ENCODE results near the gene HNRNPA1.
"Not testable (repeated sequence)": the region's sequence is repeated elsewhere in the genome, so short reads cannot be mapped to it uniquely, and the experiment has no call there.

HNRNPA1 gene

DNA sequence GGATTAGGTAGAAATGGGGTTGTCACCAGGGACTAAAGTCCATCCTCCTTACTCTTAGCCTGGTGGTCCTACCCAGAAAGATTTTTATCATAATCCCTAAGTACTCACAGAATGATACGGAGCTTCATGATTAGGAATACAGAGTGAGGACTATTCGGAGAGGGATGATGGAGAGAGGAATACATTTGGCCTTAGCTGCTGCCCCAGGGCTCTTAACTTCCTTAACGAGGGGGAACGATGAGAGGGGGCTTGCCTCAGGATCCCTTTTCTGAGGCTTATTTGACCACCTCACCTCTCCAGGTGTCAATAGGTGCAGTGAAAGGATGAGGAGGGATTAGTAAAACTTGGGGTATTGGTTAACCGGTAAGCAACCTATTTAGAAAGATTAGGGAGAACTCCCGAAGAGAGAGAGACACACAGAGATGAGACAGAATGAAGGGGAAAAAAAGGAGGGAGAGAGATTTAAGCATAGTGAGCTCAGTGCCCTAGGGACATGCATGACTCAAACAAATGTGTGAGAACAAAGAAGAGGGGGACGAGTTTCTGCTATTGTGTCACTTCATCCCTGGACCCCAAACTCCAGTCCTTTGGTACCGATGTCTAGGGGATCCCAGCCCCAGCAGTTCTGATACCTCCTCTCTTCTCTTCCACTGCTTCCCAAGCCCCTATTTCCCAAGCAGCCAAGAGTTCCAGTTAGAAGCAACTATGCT is 19.1 kb downstream of the HNRNPA1 start:
- no peak for DNase-seq (ENCODE audit: low read depth)

DNA sequence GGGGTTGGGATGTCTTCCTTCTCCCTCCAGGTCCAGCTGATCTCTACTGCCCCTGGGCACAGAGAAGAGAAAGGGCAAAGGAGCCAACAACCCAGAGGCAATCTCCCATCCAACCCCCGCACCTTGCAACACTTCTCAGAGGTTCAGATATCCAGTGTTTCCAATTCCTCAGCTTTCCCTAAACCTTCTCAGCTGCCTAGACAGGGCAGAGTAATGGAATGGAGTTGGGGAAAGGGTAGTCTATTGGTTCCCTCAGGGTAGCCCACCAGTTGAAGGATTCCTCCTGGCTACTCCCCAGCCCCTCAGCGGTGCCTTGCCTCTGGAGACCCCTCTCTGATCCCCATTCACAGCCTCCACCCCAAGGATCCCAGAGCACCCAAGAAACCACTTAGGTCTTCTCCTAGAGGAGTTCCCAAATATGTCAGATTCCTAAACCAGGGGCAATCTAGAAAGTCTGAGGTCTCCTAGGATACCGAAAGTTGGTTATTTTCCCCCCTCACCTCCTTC is 19.8 kb downstream of the HNRNPA1 start:
- DNase-seq (ENCODE audit: low read depth): no peak

DNA sequence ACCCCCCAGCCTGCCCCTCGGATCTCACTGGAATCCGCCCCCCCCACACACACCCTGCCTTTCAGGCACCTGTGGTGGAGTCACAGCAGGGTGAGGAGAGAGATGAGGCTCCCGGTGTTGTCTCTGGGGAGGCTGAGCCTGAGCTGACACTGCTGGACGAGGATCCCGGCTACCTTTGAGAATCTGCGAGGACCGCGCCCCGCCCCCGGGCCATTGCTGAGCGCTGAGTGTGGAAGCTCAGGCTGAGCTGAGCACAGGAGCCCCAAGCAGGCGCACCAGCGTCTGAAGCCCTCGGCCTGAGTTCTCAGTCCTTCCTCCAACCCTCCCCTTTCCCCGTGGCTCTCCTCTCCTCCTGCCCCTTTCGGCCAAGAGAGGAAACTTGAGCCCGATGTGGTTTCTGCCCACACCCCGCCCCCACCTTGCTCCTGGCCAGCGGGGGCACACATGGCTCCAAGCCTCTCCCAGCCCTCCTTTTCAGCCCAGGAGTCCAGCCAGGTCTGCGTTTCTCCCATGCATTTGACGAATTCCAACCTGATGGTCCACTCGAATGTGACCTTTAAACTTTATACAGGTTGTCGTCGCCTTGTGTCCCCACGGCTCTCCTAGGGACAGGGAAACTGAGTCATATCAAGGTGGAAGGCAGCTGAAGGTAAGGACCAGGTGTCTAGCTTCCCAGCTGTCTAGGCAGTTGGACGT is 20.4 kb downstream of the HNRNPA1 start, which contains the start of gene NFE2:
TSS of gene NFE2 (minus strand) at position 284 of the 696 bp plus-strand sequence. CDS start 5,767 bp downstream, outside the sequence.
- DNase-seq (ENCODE audit: low read depth): no peak

GRCh38 chr12:54301428-54302048 is 21.0 kb downstream of the HNRNPA1 start:
- no peak for DNase-seq (ENCODE audit: low read depth)

DNA sequence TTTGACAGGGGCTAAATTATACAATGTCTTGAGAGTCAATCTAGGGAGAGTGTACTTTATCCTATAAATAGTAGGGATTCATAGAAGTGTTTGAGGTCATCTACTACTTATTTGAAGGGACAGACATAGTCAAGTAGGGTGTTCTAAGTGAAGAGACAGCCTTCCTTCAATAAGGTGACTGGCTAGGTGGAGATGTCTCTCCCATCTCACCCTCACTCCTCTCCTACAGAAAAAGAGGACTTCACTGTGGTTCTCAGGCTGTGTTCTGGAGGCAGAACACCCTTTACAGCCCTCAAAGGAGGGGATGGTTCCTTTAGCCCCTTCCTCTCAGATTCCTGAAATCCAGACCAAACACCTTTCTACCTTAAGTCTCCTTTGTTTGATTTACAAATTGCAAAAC is 23.1 kb downstream of the HNRNPA1 start:
- DNase-seq (ENCODE audit: low read depth): no peak

DNA sequence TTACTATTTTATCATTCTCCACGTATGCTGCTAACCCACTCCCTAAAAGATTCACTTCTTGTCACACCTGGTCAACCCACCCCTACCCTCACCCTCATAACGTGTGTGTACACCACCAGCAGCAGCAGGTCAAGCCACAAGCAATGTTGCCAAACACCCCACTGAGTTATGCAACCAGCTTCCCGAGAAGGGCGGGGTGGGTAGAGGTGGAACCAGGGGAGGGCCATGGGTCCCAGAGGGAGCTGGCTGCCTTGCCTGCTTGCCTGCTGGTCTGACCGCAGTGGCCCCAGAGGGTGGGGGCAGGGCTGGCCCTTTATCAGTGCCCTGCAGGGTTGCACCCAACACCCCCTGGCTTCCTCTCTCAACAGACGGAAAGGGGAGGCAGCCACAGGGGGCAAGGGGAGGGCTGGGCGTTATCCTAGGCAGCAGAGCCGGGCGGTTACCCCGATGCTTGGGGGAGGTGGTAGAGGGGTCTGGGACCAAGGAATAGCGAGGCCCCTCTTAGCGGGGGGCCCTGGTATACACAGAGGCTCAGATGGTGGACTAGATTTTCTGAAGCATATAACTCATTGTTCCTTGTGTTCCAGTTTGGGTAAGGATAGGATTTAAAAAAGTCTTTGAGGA is 23.8 kb downstream of the HNRNPA1 start:
- DNase-seq (ENCODE audit: low read depth): no peak

GRCh38 chr12:54306925-54307741 is 26.6 kb downstream of the HNRNPA1 start:
- peak; percentile 51 for DNase-seq (ENCODE audit: low read depth)

GRCh38 chr12:54311051-54311450 is 30.5 kb downstream of the HNRNPA1 start:
- DNase-seq (ENCODE audit: low read depth): no peak

- not testable (repeated sequence) for DNase-seq (ENCODE audit: low read depth)
These were observed 31.8 kb downstream of the HNRNPA1 start for GRCh38 chr12:54312309-54312708.

GRCh38 chr12:54321363-54321762 is 40.8 kb downstream of the HNRNPA1 start:
- DNase-seq (ENCODE audit: low read depth): no peak

DNA sequence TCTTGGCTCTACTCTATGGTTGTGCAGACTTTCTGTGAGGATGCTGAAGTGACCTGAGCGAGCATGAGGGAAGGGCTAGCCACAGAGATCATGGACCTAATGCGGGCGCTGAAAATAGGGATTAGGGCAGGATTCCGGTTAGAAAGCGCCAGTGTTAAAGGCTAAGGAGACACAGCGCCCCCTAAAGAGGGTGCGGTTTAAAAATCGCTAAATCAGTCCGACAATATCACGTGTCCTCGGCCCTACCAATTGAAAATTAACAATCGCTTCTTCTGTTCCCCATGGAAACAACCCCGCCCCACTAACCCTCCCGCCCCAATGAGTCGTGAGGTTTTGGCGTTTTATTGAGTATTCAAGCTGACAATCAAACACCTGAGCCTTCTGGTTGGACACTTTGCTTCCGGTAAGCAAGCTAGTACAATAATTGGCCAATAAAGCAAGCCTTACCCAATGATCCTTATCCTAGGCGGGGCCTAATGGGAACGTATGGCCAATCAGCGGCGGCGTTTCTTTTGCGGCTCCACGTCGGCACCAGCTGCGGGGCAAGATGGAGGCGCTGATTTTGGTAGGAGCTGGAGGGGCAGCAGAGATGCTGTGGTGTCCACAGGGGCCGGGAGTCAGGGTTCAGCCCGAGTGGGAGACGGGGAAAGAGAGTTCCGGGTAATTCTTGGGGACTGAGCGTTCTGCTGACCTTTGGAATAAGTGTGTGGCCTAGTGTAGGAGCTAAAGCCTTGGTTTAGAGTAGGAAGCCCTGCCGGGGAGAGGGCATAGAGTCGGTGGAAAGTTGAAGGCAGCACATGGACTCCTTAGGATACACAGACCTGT is 44.3 kb downstream of the HNRNPA1 start, which contains the start of gene COPZ1:
TSS of gene COPZ1 (plus strand) at position 515 of the 825 bp plus-strand sequence. CDS start at position 548, 33 bp downstream.
- DNase-seq (ENCODE audit: low read depth): peak; percentile 99

GRCh38 chr12:54325442-54326109 is 45.0 kb downstream of the HNRNPA1 start:
- not testable (repeated sequence) for DNase-seq (ENCODE audit: low read depth)

- no peak for DNase-seq (ENCODE audit: low read depth)
These were observed 48.2 kb downstream of the HNRNPA1 start for GRCh38 chr12:54328595-54329337.

GRCh38 chr12:54329759-54330158 is 49.2 kb downstream of the HNRNPA1 start:
- DNase-seq (ENCODE audit: low read depth): no peak

DNA sequence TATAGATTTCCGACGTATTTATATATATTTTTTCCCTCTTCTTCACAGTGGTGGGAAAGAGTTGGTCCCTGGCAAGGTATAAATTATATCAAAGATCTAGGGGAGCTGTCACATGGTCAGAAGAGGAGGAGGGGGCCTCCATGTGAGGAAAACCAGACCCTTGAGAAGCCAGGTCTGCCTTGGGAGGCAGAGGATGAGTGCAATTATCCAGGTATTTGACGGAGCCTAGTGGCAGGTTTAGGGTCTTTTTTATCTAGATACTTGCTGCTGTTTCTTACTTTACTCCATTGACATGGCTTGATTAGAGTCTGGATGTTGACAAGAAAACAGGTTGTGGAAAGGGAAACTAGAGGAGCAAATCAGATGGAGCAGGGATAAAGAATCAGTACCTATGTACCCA is 49.9 kb downstream of the HNRNPA1 start:
- no peak for DNase-seq (ENCODE audit: low read depth)

GRCh38 chr12:54331461-54331860 is 50.9 kb downstream of the HNRNPA1 start:
- DNase-seq (ENCODE audit: low read depth): no peak

GRCh38 chr12:54333420-54334034 is 53.0 kb downstream of the HNRNPA1 start:
- DNase-seq (ENCODE audit: low read depth): no peak
